Activated CD8-positive, alpha-beta memory T cell treated with anti-CD3 and anti-CD28 coated beads, Interleukin-2, amount 50 U/mL, for 4 hours (primary cell): ENCODE data around the gene MRM2.

Source experiments
- DNase-seq: peaks from one replicate; pipeline ENCODE4 v3.0.0-alpha.2; 2020

Gene MRM2

GRCh38 chr7:2220030-2220429, 22.0 kb downstream of the MRM2 start:
- DNase-seq, result no peak

- DNase-seq, result no peak
These were observed 22.4 kb downstream of the MRM2 start for GRCh38 chr7:2219606-2220005.

GRCh38 chr7:2219136-2219535, 22.9 kb downstream of the MRM2 start:
- no peak for DNase-seq

- no peak for DNase-seq
These were observed 23.6 kb downstream of the MRM2 start for GRCh38 chr7:2218444-2218785.

GRCh38 chr7:2217716-2218443, 24.1 kb downstream of the MRM2 start:
- DNase-seq, result no peak

- no peak for DNase-seq
These were observed 24.8 kb downstream of the MRM2 start for GRCh38 chr7:2217206-2217605.

GRCh38 chr7:2215851-2216250, 26.2 kb downstream of the MRM2 start:
- no peak for DNase-seq

- DNase-seq, result no peak
These were observed 27.4 kb downstream of the MRM2 start for GRCh38 chr7:2214636-2215035.

GRCh38 chr7:2213551-2214215, 28.3 kb downstream of the MRM2 start:
- DNase-seq, result no peak

- no peak for DNase-seq
These were observed 29.1 kb downstream of the MRM2 start for GRCh38 chr7:2212906-2213305.

- no peak for DNase-seq
These were observed 30.1 kb downstream of the MRM2 start for GRCh38 chr7:2211926-2212325.

GRCh38 chr7:2211259-2211880, 30.6 kb downstream of the MRM2 start:
- no peak for DNase-seq

GRCh38 chr7:2210551-2211258, 31.3 kb downstream of the MRM2 start:
- no peak for DNase-seq

GRCh38 chr7:2209961-2210323, 32.1 kb downstream of the MRM2 start:
- DNase-seq, result no peak

GRCh38 chr7:2209146-2209960, 32.7 kb downstream of the MRM2 start:
- peak; percentile 44 for DNase-seq

GRCh38 chr7:2208712-2209111, 33.3 kb downstream of the MRM2 start:
- DNase-seq, result no peak

- DNase-seq, result peak; percentile 1
These were observed 36.8 kb downstream of the MRM2 start for GRCh38 chr7:2205036-2205780.

GRCh38 chr7:2204446-2204845, 37.6 kb downstream of the MRM2 start:
- peak; percentile 6 for DNase-seq

- no peak for DNase-seq
These were observed 38.2 kb downstream of the MRM2 start for GRCh38 chr7:2203766-2204300.

GRCh38 chr7:2202901-2203765, 38.9 kb downstream of the MRM2 start:
- peak; percentile 11 for DNase-seq

- DNase-seq, result peak; percentile 6
These were observed 39.6 kb downstream of the MRM2 start for GRCh38 chr7:2202361-2202761.
